AG08395 (cell line): ENCODE results near the gene PTPRN2.
A peak's percentile ranks its signal among the peaks of the same experiment; 100 is the strongest.
"Not testable (repeated sequence)": the region's sequence is repeated elsewhere in the genome, so short reads cannot be mapped to it uniquely, and the experiment has no call there.

Source experiments
- DNase-seq: peaks from one replicate; pipeline ENCODE4 v3.0.0; 2012; ENCODE audit warnings: mixed read lengths, low spot score

PTPRN2 gene

GRCh38 chr7:157676456-157677255 lies 911.0 kb downstream of the PTPRN2 start:
- no peak for DNase-seq

GRCh38 chr7:157676001-157676400 lies 911.6 kb downstream of the PTPRN2 start:
- no peak for DNase-seq

GRCh38 chr7:157675427-157675927 lies 912.1 kb downstream of the PTPRN2 start:
- no peak for DNase-seq

- no peak for DNase-seq
These were observed 912.8 kb downstream of the PTPRN2 start for GRCh38 chr7:157674715-157675426.

GRCh38 chr7:157674027-157674714 lies 913.5 kb downstream of the PTPRN2 start:
- DNase-seq: no peak

GRCh38 chr7:157673573-157673972 lies 914.0 kb downstream of the PTPRN2 start:
- DNase-seq: no peak

- no peak for DNase-seq
These were observed 916.0 kb downstream of the PTPRN2 start for GRCh38 chr7:157671358-157672255.

GRCh38 chr7:157670490-157671357 lies 916.9 kb downstream of the PTPRN2 start:
- peak; percentile 11 for DNase-seq

GRCh38 chr7:157669768-157670351 lies 917.8 kb downstream of the PTPRN2 start:
- DNase-seq: no peak

GRCh38 chr7:157668884-157669767 lies 918.5 kb downstream of the PTPRN2 start:
- no peak for DNase-seq

- no peak for DNase-seq
These were observed 919.3 kb downstream of the PTPRN2 start for GRCh38 chr7:157668221-157668883.

GRCh38 chr7:157667731-157668130 lies 919.9 kb downstream of the PTPRN2 start:
- no peak for DNase-seq

- no peak for DNase-seq
These were observed 920.4 kb downstream of the PTPRN2 start for GRCh38 chr7:157667261-157667660.

GRCh38 chr7:157666530-157667040 lies 921.0 kb downstream of the PTPRN2 start:
- no peak for DNase-seq

GRCh38 chr7:157665634-157665988 lies 922.0 kb downstream of the PTPRN2 start:
- not testable (repeated sequence) for DNase-seq

- DNase-seq: no peak
These were observed 922.6 kb downstream of the PTPRN2 start for GRCh38 chr7:157664871-157665633.

GRCh38 chr7:157664034-157664433 lies 923.6 kb downstream of the PTPRN2 start:
- DNase-seq: no peak
